WTC11 (cell line): ENCODE measurements around the gene AURKAIP1. TPM values are rescaled to one million over a fixed set of nuclear protein-coding genes. Genes with fewer than 3 reads are reported as not detected.
A peak's percentile ranks its signal among the peaks of the same experiment; 100 is the strongest.

ENCODE experiments used
- CREB1 ChIP-seq: sonication (generic); formaldehyde crosslinking; IDR thresholded peaks from 2 replicates; pipeline ENCODE4 v1.8.0; 2023; ENCODE audit warnings: mild to moderate bottlenecking, missing genetic modification reagents
- CREM ChIP-seq: sonication (generic); formaldehyde crosslinking; IDR thresholded peaks from 2 replicates; pipeline ENCODE4 v1.8.1; 2022; ENCODE audit warnings: mild to moderate bottlenecking, missing genetic modification reagents, moderate library complexity
- EMX1 ChIP-seq: fragments of 250-450 bp; sonication (Bioruptor Pico); IDR thresholded peaks from 2 replicates; pipeline ENCODE4 v1.8.0; 2021; ENCODE audit warnings: mild to moderate bottlenecking
- ESRRA ChIP-seq: sonication (generic); formaldehyde crosslinking; IDR thresholded peaks from 2 replicates; pipeline ENCODE4 v1.8.1; 2022; ENCODE audit warnings: mild to moderate bottlenecking, missing genetic modification reagents, borderline replicate concordance
- GABPB1 ChIP-seq: sonication (generic); formaldehyde crosslinking; IDR thresholded peaks from 2 replicates; pipeline ENCODE4 v1.8.1; 2023; ENCODE audit warnings: mild to moderate bottlenecking, missing genetic modification reagents
- GRHL2 ChIP-seq: fragments of 250-450 bp; sonication (Bioruptor Pico); IDR thresholded peaks from 2 replicates; pipeline ENCODE4 v1.8.0; 2022; ENCODE audit warnings: mild to moderate bottlenecking, moderate library complexity; ENCODE audit not compliant: insufficient replicate concordance, severe bottlenecking
- GTF2I ChIP-seq: fragments of 250-450 bp; sonication (Bioruptor Pico); conservative IDR thresholded peaks from 2 replicates; pipeline ENCODE4 v1.4.0; 2021; ENCODE audit warnings: mild to moderate bottlenecking
- KAT7 ChIP-seq: sonication (generic); formaldehyde crosslinking; IDR thresholded peaks from 2 replicates; pipeline ENCODE4 v1.8.1; 2023; ENCODE audit warnings: missing genetic modification reagents, mild to moderate bottlenecking, borderline replicate concordance
- NR1H2 ChIP-seq: sonication (generic); formaldehyde crosslinking; IDR thresholded peaks from 2 replicates; pipeline ENCODE4 v1.9.0; 2021; ENCODE audit warnings: mild to moderate bottlenecking, moderate library complexity, missing genetic modification reagents
- SMAD4 ChIP-seq: sonication (generic); formaldehyde crosslinking; IDR thresholded peaks from 2 replicates; pipeline ENCODE4 v1.8.0; 2022; ENCODE audit warnings: mild to moderate bottlenecking, missing genetic modification reagents
- SOX15 ChIP-seq: fragments of 250-450 bp; sonication (Bioruptor Pico); IDR thresholded peaks from 2 replicates; pipeline ENCODE4 v1.9.0; 2021; ENCODE audit warnings: mild to moderate bottlenecking
- ZNF263 ChIP-seq: sonication (generic); formaldehyde crosslinking; IDR thresholded peaks from 2 replicates; pipeline ENCODE4 v1.8.1; 2022; ENCODE audit warnings: low read depth, mild to moderate bottlenecking, moderate library complexity, missing genetic modification reagents
- ZNF396 ChIP-seq: fragments of 250-450 bp; sonication (Bioruptor Pico); IDR thresholded peaks from 2 replicates; pipeline ENCODE4 v1.8.0; 2021; ENCODE audit warnings: mild to moderate bottlenecking, moderate library complexity, borderline replicate concordance
- ZNF416 ChIP-seq: fragments of 250-450 bp; sonication (Bioruptor Pico); IDR thresholded peaks from 2 replicates; pipeline ENCODE4 v1.9.0; 2021; ENCODE audit warnings: mild to moderate bottlenecking, inconsistent platforms
- ZNF423 ChIP-seq: fragments of 250-450 bp; sonication (Bioruptor Pico); IDR thresholded peaks from 2 replicates; pipeline ENCODE4 v2.1.2; 2022; ENCODE audit warnings: mild to moderate bottlenecking, moderate library complexity
- total RNA-seq: library from RNA; stranded (reverse); gene quantifications from 3 replicates; pipeline ENCODE4 v1.2.3, GENCODE V29; 2021
- TF ChIP-seq, protein P1 (sequence below): sonication (generic); formaldehyde crosslinking; IDR thresholded peaks from 2 replicates; pipeline ENCODE4 v1.8.0; 2022; ENCODE audit warnings: missing genetic modification reagents
- TF ChIP-seq, protein P2 (sequence below): sonication (generic); formaldehyde crosslinking; IDR thresholded peaks from 2 replicates; pipeline ENCODE4 v1.8.1; 2022; ENCODE audit warnings: mild to moderate bottlenecking, moderate library complexity, missing genetic modification reagents
- TF ChIP-seq, protein P3 (sequence below): sonication (generic); formaldehyde crosslinking; IDR thresholded peaks from 2 replicates; pipeline ENCODE4 v1.8.1; 2022; ENCODE audit warnings: mild to moderate bottlenecking, missing genetic modification reagents, moderate library complexity, borderline replicate concordance
- TF ChIP-seq, protein P4 (sequence below): sonication (generic); formaldehyde crosslinking; IDR thresholded peaks from 2 replicates; pipeline ENCODE4 v1.8.0; 2022; ENCODE audit warnings: mild to moderate bottlenecking, missing genetic modification reagents
- TF ChIP-seq, protein P5 (sequence below): sonication (generic); formaldehyde crosslinking; IDR thresholded peaks from 2 replicates; pipeline ENCODE4 v1.8.1; 2023; ENCODE audit warnings: mild to moderate bottlenecking, moderate library complexity, missing genetic modification reagents
- TF ChIP-seq, protein P6 (sequence below): sonication (generic); formaldehyde crosslinking; IDR thresholded peaks from 2 replicates; pipeline ENCODE4 v1.8.1; 2023; ENCODE audit warnings: mild to moderate bottlenecking, missing genetic modification reagents
- TF ChIP-seq, protein P7 (sequence below): fragments of 250-450 bp; sonication (Bioruptor Pico); IDR thresholded peaks from 2 replicates; pipeline ENCODE4 v1.9.0; 2021; ENCODE audit warnings: mild to moderate bottlenecking
- TF ChIP-seq, protein P8 (sequence below): sonication (generic); formaldehyde crosslinking; IDR thresholded peaks from 2 replicates; pipeline ENCODE4 v1.8.1; 2023; ENCODE audit warnings: mild to moderate bottlenecking, missing genetic modification reagents
- TF ChIP-seq, protein P9 (sequence below): fragments of 250-450 bp; sonication (Bioruptor Pico); conservative IDR thresholded peaks from 2 replicates; pipeline ENCODE4 v1.9.0; 2021; ENCODE audit warnings: mild to moderate bottlenecking

Gene AURKAIP1
- total RNA-seq, 1 experiment from 2014 or later = 268 TPM

DNA sequence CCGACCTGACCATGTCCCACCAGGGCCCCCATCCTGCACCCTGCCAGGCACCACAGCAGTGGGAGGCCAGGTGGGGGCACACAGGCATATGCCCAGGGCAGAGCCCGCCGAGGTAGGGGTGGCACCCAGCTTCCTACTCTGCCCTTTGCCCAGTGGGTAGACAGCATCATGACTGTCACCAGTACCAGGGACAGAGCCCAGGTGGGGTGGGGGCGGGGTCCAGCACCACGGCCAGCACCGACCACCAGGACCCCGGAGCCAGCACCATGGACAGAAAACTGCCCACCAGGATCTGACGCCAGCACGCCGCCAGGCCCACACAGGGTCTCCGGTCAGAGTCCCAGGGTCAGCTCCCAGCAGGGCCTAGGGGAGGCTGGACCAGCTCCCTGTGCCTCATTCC, 40.2 kb downstream of the AURKAIP1 start (continued):
- TF ChIP-seq, protein P1, sequence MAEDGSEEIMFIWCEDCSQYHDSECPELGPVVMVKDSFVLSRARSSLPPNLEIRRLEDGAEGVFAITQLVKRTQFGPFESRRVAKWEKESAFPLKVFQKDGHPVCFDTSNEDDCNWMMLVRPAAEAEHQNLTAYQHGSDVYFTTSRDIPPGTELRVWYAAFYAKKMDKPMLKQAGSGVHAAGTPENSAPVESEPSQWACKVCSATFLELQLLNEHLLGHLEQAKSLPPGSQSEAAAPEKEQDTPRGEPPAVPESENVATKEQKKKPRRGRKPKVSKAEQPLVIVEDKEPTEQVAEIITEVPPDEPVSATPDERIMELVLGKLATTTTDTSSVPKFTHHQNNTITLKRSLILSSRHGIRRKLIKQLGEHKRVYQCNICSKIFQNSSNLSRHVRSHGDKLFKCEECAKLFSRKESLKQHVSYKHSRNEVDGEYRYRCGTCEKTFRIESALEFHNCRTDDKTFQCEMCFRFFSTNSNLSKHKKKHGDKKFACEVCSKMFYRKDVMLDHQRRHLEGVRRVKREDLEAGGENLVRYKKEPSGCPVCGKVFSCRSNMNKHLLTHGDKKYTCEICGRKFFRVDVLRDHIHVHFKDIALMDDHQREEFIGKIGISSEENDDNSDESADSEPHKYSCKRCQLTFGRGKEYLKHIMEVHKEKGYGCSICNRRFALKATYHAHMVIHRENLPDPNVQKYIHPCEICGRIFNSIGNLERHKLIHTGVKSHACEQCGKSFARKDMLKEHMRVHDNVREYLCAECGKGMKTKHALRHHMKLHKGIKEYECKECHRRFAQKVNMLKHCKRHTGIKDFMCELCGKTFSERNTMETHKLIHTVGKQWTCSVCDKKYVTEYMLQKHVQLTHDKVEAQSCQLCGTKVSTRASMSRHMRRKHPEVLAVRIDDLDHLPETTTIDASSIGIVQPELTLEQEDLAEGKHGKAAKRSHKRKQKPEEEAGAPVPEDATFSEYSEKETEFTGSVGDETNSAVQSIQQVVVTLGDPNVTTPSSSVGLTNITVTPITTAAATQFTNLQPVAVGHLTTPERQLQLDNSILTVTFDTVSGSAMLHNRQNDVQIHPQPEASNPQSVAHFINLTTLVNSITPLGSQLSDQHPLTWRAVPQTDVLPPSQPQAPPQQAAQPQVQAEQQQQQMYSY (CRISPR knock-in tag) = peak; percentile 90
- TF ChIP-seq CREM (peak; percentile 98), ZNF263 (CRISPR knock-in tag) (peak; percentile 93), CREB1 (CRISPR knock-in tag) (peak; percentile 100), GTF2I (CRISPR knock-in tag) (no peak), GABPB1 (CRISPR knock-in tag) (no peak; the same call in 1 of the 2 replicates), SMAD4 (peak; percentile 100), EMX1 (CRISPR knock-in tag) (peak; percentile 74; the same call in 1 of the 2 replicates), ZNF423 (CRISPR knock-in tag) (peak; percentile 48; the same call in 1 of the 2 replicates), SOX15 (CRISPR knock-in tag) (no peak), ZNF416 (CRISPR knock-in tag) (no peak), ZNF396 (peak; percentile 94; the same call in 1 of the 2 replicates), GRHL2 (CRISPR knock-in tag) (no peak), NR1H2 (peak; percentile 100), KAT7 (CRISPR knock-in tag) (peak; percentile 100), ESRRA (CRISPR knock-in tag) (peak; percentile 100)
- TF ChIP-seq, protein P2, sequence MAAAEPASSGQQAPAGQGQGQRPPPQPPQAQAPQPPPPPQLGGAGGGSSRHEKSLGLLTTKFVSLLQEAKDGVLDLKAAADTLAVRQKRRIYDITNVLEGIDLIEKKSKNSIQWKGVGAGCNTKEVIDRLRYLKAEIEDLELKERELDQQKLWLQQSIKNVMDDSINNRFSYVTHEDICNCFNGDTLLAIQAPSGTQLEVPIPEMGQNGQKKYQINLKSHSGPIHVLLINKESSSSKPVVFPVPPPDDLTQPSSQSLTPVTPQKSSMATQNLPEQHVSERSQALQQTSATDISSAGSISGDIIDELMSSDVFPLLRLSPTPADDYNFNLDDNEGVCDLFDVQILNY = peak; percentile 99
- TF ChIP-seq, protein P3, sequence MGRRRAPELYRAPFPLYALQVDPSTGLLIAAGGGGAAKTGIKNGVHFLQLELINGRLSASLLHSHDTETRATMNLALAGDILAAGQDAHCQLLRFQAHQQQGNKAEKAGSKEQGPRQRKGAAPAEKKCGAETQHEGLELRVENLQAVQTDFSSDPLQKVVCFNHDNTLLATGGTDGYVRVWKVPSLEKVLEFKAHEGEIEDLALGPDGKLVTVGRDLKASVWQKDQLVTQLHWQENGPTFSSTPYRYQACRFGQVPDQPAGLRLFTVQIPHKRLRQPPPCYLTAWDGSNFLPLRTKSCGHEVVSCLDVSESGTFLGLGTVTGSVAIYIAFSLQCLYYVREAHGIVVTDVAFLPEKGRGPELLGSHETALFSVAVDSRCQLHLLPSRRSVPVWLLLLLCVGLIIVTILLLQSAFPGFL (CRISPR knock-in tag) = peak; percentile 99
- TF ChIP-seq, protein P4, sequence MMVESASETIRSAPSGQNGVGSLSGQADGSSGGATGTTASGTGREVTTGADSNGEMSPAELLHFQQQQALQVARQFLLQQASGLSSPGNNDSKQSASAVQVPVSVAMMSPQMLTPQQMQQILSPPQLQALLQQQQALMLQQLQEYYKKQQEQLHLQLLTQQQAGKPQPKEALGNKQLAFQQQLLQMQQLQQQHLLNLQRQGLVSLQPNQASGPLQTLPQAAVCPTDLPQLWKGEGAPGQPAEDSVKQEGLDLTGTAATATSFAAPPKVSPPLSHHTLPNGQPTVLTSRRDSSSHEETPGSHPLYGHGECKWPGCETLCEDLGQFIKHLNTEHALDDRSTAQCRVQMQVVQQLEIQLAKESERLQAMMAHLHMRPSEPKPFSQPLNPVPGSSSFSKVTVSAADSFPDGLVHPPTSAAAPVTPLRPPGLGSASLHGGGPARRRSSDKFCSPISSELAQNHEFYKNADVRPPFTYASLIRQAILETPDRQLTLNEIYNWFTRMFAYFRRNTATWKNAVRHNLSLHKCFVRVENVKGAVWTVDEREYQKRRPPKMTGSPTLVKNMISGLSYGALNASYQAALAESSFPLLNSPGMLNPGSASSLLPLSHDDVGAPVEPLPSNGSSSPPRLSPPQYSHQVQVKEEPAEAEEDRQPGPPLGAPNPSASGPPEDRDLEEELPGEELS (CRISPR knock-in tag) = peak; percentile 100
- TF ChIP-seq, protein P5, sequence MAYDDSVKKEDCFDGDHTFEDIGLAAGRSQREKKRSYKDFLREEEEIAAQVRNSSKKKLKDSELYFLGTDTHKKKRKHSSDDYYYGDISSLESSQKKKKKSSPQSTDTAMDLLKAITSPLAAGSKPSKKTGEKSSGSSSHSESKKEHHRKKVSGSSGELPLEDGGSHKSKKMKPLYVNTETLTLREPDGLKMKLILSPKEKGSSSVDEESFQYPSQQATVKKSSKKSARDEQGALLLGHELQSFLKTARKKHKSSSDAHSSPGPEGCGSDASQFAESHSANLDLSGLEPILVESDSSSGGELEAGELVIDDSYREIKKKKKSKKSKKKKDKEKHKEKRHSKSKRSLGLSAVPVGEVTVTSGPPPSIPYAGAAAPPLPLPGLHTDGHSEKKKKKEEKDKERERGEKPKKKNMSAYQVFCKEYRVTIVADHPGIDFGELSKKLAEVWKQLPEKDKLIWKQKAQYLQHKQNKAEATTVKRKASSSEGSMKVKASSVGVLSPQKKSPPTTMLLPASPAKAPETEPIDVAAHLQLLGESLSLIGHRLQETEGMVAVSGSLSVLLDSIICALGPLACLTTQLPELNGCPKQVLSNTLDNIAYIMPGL (CRISPR knock-in tag) = peak; percentile 95
- TF ChIP-seq, protein P6, sequence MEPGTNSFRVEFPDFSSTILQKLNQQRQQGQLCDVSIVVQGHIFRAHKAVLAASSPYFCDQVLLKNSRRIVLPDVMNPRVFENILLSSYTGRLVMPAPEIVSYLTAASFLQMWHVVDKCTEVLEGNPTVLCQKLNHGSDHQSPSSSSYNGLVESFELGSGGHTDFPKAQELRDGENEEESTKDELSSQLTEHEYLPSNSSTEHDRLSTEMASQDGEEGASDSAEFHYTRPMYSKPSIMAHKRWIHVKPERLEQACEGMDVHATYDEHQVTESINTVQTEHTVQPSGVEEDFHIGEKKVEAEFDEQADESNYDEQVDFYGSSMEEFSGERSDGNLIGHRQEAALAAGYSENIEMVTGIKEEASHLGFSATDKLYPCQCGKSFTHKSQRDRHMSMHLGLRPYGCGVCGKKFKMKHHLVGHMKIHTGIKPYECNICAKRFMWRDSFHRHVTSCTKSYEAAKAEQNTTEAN = peak; percentile 99
- TF ChIP-seq, protein P7, sequence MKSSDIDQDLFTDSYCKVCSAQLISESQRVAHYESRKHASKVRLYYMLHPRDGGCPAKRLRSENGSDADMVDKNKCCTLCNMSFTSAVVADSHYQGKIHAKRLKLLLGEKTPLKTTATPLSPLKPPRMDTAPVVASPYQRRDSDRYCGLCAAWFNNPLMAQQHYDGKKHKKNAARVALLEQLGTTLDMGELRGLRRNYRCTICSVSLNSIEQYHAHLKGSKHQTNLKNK (CRISPR knock-in tag) = no peak
- TF ChIP-seq, protein P8, sequence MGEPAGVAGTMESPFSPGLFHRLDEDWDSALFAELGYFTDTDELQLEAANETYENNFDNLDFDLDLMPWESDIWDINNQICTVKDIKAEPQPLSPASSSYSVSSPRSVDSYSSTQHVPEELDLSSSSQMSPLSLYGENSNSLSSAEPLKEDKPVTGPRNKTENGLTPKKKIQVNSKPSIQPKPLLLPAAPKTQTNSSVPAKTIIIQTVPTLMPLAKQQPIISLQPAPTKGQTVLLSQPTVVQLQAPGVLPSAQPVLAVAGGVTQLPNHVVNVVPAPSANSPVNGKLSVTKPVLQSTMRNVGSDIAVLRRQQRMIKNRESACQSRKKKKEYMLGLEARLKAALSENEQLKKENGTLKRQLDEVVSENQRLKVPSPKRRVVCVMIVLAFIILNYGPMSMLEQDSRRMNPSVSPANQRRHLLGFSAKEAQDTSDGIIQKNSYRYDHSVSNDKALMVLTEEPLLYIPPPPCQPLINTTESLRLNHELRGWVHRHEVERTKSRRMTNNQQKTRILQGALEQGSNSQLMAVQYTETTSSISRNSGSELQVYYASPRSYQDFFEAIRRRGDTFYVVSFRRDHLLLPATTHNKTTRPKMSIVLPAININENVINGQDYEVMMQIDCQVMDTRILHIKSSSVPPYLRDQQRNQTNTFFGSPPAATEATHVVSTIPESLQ (CRISPR knock-in tag) = peak; percentile 99
- TF ChIP-seq, protein P9, sequence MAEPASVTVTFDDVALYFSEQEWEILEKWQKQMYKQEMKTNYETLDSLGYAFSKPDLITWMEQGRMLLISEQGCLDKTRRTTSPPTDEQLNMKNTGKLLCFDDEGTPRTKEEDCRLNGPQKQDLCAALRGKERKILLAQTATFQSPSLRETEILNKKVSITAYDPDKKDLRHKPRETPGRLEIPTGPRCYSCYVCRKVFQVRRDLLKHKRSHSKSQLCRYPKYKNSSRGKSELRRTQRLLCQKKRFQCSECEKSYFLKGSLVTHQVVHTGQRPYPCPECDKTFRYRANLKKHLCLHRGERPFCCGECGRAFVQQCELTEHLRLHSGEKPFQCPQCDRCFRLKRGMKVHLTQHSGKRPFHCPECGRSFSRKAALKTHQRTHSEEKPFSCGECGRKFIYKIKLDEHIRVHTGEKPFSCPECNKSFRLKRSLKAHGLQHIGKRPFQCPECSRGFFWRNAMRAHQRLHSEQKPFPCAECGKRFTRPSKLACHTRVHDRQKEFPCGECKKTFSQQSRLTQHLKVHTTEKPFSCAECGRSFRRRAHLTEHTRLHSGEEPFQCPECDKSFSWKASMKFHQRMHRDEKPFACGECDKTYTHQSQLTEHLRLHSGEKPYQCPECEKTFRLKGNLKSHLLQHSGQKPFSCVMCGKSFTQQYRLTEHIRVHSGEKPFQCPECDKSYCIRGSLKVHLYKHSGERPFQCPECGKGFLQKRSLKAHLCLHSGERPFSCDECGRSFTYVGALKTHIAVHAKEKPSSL (CRISPR knock-in tag) = peak; percentile 72; the same call in 1 of the 2 replicates
